Measurements from ENCODE around the gene TAP1.

Gene TAP1

GRCh38 chr6:32842021-32842650 lies 11.4 kb downstream of the TAP1 start:
- H3K27ac ChIP-seq (ENCODE audit: low read depth, low read length): no peak overlapping the region
- no peak overlapping the region for H2AFZ ChIP-seq (ENCODE audit: insufficient read depth, low read length, poor library complexity)
- peak; percentile 68 to 86 for DNase-seq
- no peak overlapping the region for H3K9ac ChIP-seq (ENCODE audit: low read length)
- no peak overlapping the region for H2BK5ac ChIP-seq (ENCODE audit: low read depth, low read length, poor library complexity)
- H3K4me1 ChIP-seq (ENCODE audit: control insufficient read depth in 1 of 2, insufficient read depth in 2 of 2, low read length in 2 of 2): peaks cover 8 to 13% of the 10 kb centered on the region in 2 experiments
- H3K79me1 ChIP-seq (ENCODE audit: low read length): no peaks in the 10 kb centered on the region
- no peak overlapping the region for H2BK120ac ChIP-seq (ENCODE audit: insufficient read depth, low read length, poor library complexity)
- no peak overlapping the region for H3K4me2 ChIP-seq (ENCODE audit: low read length)
- no peak overlapping the region for H2AK5ac ChIP-seq (ENCODE audit: low read length)
- no peak overlapping the region for H3K4ac ChIP-seq (ENCODE audit: low read depth, low read length)
- H4K8ac ChIP-seq (ENCODE audit: low read depth, low read length): no peak overlapping the region
- H3K79me2 ChIP-seq (ENCODE audit: control insufficient read depth, insufficient read depth, low read length, poor library complexity): no peaks in the 10 kb centered on the region
- no peak overlapping the region for H2BK12ac ChIP-seq (ENCODE audit: low read length)
- H3K23ac ChIP-seq (ENCODE audit: low read length): no peak overlapping the region
- no peaks in the 10 kb centered on the region for H3K36me3 ChIP-seq (ENCODE audit: control insufficient read depth in 1 of 2, insufficient read depth in 2 of 2, low read length in 2 of 2)
- H4K91ac ChIP-seq (ENCODE audit: low read depth, low read length): no peak overlapping the region
- H3K27me3 ChIP-seq (ENCODE audit: insufficient read depth, low read length): peaks cover 26% of the 10 kb centered on the region
- no peak overlapping the region for H3K4me3 ChIP-seq (ENCODE audit: low read depth, low read length)
- H4K12ac ChIP-seq (ENCODE audit: low read depth, low read length): no peak overlapping the region
- no CpG with 5 or more reads among the region's 6 CpGs for WGBS (ENCODE audit: extremely low coverage, insufficient coverage, insufficient read length)
- no peak overlapping the region for H3K18ac ChIP-seq (ENCODE audit: low read length)
- H3K14ac ChIP-seq (ENCODE audit: low read length): no peak overlapping the region
- peaks cover 5% of the 10 kb centered on the region for H3K9me3 ChIP-seq (ENCODE audit: insufficient read depth, low read depth, low read length)

GRCh38 chr6:32840604-32841246 lies 12.8 kb downstream of the TAP1 start:
- H4K12ac ChIP-seq (ENCODE audit: low read depth, low read length): no peak overlapping the region
- H3K79me1 ChIP-seq (ENCODE audit: low read length): no peaks in the 10 kb centered on the region
- peaks cover 8 to 13% of the 10 kb centered on the region in 2 experiments for H3K4me1 ChIP-seq (ENCODE audit: control insufficient read depth in 1 of 2, insufficient read depth in 2 of 2, low read length in 2 of 2)
- no peak overlapping the region for H3K9ac ChIP-seq (ENCODE audit: low read length)
- peaks cover 26% of the 10 kb centered on the region for H3K27me3 ChIP-seq (ENCODE audit: insufficient read depth, low read length)
- no peak overlapping the region for H4K91ac ChIP-seq (ENCODE audit: low read depth, low read length)
- H2BK120ac ChIP-seq (ENCODE audit: insufficient read depth, low read length, poor library complexity): no peak overlapping the region
- no peaks in the 10 kb centered on the region for H3K79me2 ChIP-seq (ENCODE audit: control insufficient read depth, insufficient read depth, low read length, poor library complexity)
- no peak overlapping the region for H3K18ac ChIP-seq (ENCODE audit: low read length)
- H2BK5ac ChIP-seq (ENCODE audit: low read depth, low read length, poor library complexity): no peak overlapping the region
- H3K9me3 ChIP-seq (ENCODE audit: insufficient read depth, low read depth, low read length): peaks cover 5% of the 10 kb centered on the region
- no peak overlapping the region for H2BK12ac ChIP-seq (ENCODE audit: low read length)
- H2AFZ ChIP-seq (ENCODE audit: insufficient read depth, low read length, poor library complexity): no peak overlapping the region
- WGBS (ENCODE audit: extremely low coverage, insufficient coverage, insufficient read length): no CpG with 5 or more reads among the region's 9 CpGs
- H3K14ac ChIP-seq (ENCODE audit: low read length): no peak overlapping the region
- DNase-seq: no peak
- no peak overlapping the region for H3K4ac ChIP-seq (ENCODE audit: low read depth, low read length)
- H3K4me3 ChIP-seq (ENCODE audit: low read depth, low read length): no peak overlapping the region
- H3K4me2 ChIP-seq (ENCODE audit: low read length): no peak overlapping the region
- H3K27ac ChIP-seq (ENCODE audit: low read depth, low read length): no peak overlapping the region
- no peaks in the 10 kb centered on the region for H3K36me3 ChIP-seq (ENCODE audit: control insufficient read depth in 1 of 2, insufficient read depth in 2 of 2, low read length in 2 of 2)
- no peak overlapping the region for H2AK5ac ChIP-seq (ENCODE audit: low read length)
- no peak overlapping the region for H3K23ac ChIP-seq (ENCODE audit: low read length)
- H4K8ac ChIP-seq (ENCODE audit: low read depth, low read length): no peak overlapping the region

GRCh38 chr6:32839356-32839755 lies 14.1 kb downstream of the TAP1 start:
- H4K91ac ChIP-seq (ENCODE audit: low read depth, low read length): no peak overlapping the region
- H2BK120ac ChIP-seq (ENCODE audit: insufficient read depth, low read length, poor library complexity): no peak overlapping the region
- DNase-seq: no peak
- H3K14ac ChIP-seq (ENCODE audit: low read length): no peak overlapping the region
- H3K27ac ChIP-seq (ENCODE audit: low read depth, low read length): no peak overlapping the region
- no peak overlapping the region for H3K4me2 ChIP-seq (ENCODE audit: low read length)
- H3K79me1 ChIP-seq (ENCODE audit: low read length): no peaks in the 10 kb centered on the region
- H2BK5ac ChIP-seq (ENCODE audit: low read depth, low read length, poor library complexity): no peak overlapping the region
- peaks cover 1% of the 10 kb centered on the region for H3K9me3 ChIP-seq (ENCODE audit: insufficient read depth, low read depth, low read length)
- H4K12ac ChIP-seq (ENCODE audit: low read depth, low read length): no peak overlapping the region
- no peak overlapping the region for H3K18ac ChIP-seq (ENCODE audit: low read length)
- no peak overlapping the region for H3K23ac ChIP-seq (ENCODE audit: low read length)
- no CpG with 5 or more reads among the region's 15 CpGs for WGBS (ENCODE audit: extremely low coverage, insufficient coverage, insufficient read length)
- H3K4me1 ChIP-seq (ENCODE audit: control insufficient read depth in 1 of 2, insufficient read depth in 2 of 2, low read length in 2 of 2): peaks cover 8 to 10% of the 10 kb centered on the region in 2 experiments
- no peak overlapping the region for H2AK5ac ChIP-seq (ENCODE audit: low read length)
- peaks cover 0 to 2% of the 10 kb centered on the region in 2 experiments for H3K36me3 ChIP-seq (ENCODE audit: control insufficient read depth in 1 of 2, insufficient read depth in 2 of 2, low read length in 2 of 2)
- no peak overlapping the region for H3K4ac ChIP-seq (ENCODE audit: low read depth, low read length)
- H2AFZ ChIP-seq (ENCODE audit: insufficient read depth, low read length, poor library complexity): no peak overlapping the region
- H3K4me3 ChIP-seq (ENCODE audit: low read depth, low read length): no peak overlapping the region
- no peak overlapping the region for H4K8ac ChIP-seq (ENCODE audit: low read depth, low read length)
- peaks cover 25% of the 10 kb centered on the region for H3K27me3 ChIP-seq (ENCODE audit: insufficient read depth, low read length)
- no peak overlapping the region for H3K9ac ChIP-seq (ENCODE audit: low read length)
- H2BK12ac ChIP-seq (ENCODE audit: low read length): no peak overlapping the region
- H3K79me2 ChIP-seq (ENCODE audit: control insufficient read depth, insufficient read depth, low read length, poor library complexity): no peaks in the 10 kb centered on the region

GRCh38 chr6:32838114-32838958 lies 15.2 kb downstream of the TAP1 start, which contains the start of gene TAP2:
Gene TAP2, minus strand, starts transcription at chr6:32838739. Its CDS starts 506 bp downstream, at chr6:32838233.
- Histone ChIP-seq H3K4ac (ENCODE audit: low read depth, low read length) (no peak within 1 kb of the TSS), H2AFZ (ENCODE audit: insufficient read depth, low read length, poor library complexity) (peak within 1 kb of the TSS; percentile 80), H3K4me3 (ENCODE audit: low read depth, low read length) (peak within 1 kb of the TSS; percentile 76), H3K23ac (ENCODE audit: low read length) (no peak within 1 kb of the TSS), H4K8ac (ENCODE audit: low read depth, low read length) (peak within 1 kb of the TSS; percentile 30), H3K4me2 (ENCODE audit: low read length) (peak within 1 kb of the TSS; percentile 71), H3K27ac (ENCODE audit: low read depth, low read length) (no peak within 1 kb of the TSS), H3K9ac (ENCODE audit: low read length) (peak within 1 kb of the TSS; percentile 57), H4K12ac (ENCODE audit: low read depth, low read length) (peak within 1 kb of the TSS; percentile 14), H3K14ac (ENCODE audit: low read length) (no peak within 1 kb of the TSS), H2BK12ac (ENCODE audit: low read length) (no peak within 1 kb of the TSS), H2AK5ac (ENCODE audit: low read length) (no peak within 1 kb of the TSS), H2BK5ac (ENCODE audit: low read depth, low read length, poor library complexity) (no peak within 1 kb of the TSS), H3K79me1 (ENCODE audit: low read length) (no peaks in the 10 kb centered on the region), H4K91ac (ENCODE audit: low read depth, low read length) (no peak within 1 kb of the TSS), H3K79me2 (ENCODE audit: control insufficient read depth, insufficient read depth, low read length, poor library complexity) (no peaks in the 10 kb centered on the region), H3K4me1 (ENCODE audit: control insufficient read depth in 1 of 2, insufficient read depth in 2 of 2, low read length in 2 of 2) (peaks cover 5 to 6% of the 10 kb centered on the region in 2 experiments), H3K27me3 (ENCODE audit: insufficient read depth, low read length) (peaks cover 15% of the 10 kb centered on the region), H2BK120ac (ENCODE audit: insufficient read depth, low read length, poor library complexity) (no peak within 1 kb of the TSS), H3K18ac (ENCODE audit: low read length) (peak within 1 kb of the TSS; percentile 28), H3K36me3 (ENCODE audit: control insufficient read depth in 1 of 2, insufficient read depth in 2 of 2, low read length in 2 of 2) (peaks cover 0 to 2% of the 10 kb centered on the region in 2 experiments), H3K9me3 (ENCODE audit: insufficient read depth, low read depth, low read length) (peaks cover 1% of the 10 kb centered on the region)
- DNase-seq: peak; percentile 94 to 98
- WGBS (ENCODE audit: extremely low coverage, insufficient coverage, insufficient read length): no CpG with 5 or more reads among the region's 57 CpGs

Data from trophoblast cell (in vitro differentiated cells and primary cell).